ENCODE measurements around the gene OBP2A. TPM values are rescaled to one million over a fixed set of nuclear protein-coding genes. Genes with fewer than 3 reads are reported as not detected.
"Not testable (repeated sequence)": the region's sequence is repeated elsewhere in the genome, so short reads cannot be mapped to it uniquely, and the experiment has no call there.

Gene OBP2A
- total and polyA plus RNA-seq, 2 donors (not counting 1 experiment from before 2014, with no cell fraction given), result not detected

GRCh38 chr9:135513351-135513846 lies 32.5 kb upstream of the OBP2A start:
- DNase-seq (ENCODE audit: low read depth in 2 of 2), result no peak
- Histone ChIP-seq H3K79me2 (ENCODE audit: control insufficient read depth, insufficient read depth, low read length) (no peaks in the 10 kb centered on the region), H3K9ac (ENCODE audit: insufficient read depth, low read length) (no peak overlapping the region), H2AFZ (ENCODE audit: low read length) (no peak overlapping the region), H3K4me3 (replicated peaks in 1 of 4; ENCODE audit: control extremely low read depth in 1 of 4, insufficient read depth in 1 of 4, low read depth in 3 of 4, low read length in 4 of 4) (no peak overlapping the region), H3K9me3 (ENCODE audit: control insufficient read depth, insufficient read depth, low read depth, low read length) (no peaks in the 10 kb centered on the region), H3K36me3 (ENCODE audit: control insufficient read depth, insufficient read depth, low read length) (no peaks in the 10 kb centered on the region), H3K4me2 (ENCODE audit: extremely low read depth, insufficient read depth, low read length) (no peak overlapping the region), H3K4me1 (ENCODE audit: control insufficient read depth, extremely low read depth, insufficient read depth, low read length) (peaks cover 2% of the 10 kb centered on the region), H4K20me1 (ENCODE audit: control insufficient read depth, extremely low read depth, insufficient read depth, low read length) (no peaks in the 10 kb centered on the region), H3K27ac (ENCODE audit: insufficient read depth, low read length) (no peak overlapping the region), H3K27me3 (ENCODE audit: control insufficient read depth, insufficient read depth, low read length) (peaks cover 2% of the 10 kb centered on the region)
- TF ChIP-seq, protein P1, sequence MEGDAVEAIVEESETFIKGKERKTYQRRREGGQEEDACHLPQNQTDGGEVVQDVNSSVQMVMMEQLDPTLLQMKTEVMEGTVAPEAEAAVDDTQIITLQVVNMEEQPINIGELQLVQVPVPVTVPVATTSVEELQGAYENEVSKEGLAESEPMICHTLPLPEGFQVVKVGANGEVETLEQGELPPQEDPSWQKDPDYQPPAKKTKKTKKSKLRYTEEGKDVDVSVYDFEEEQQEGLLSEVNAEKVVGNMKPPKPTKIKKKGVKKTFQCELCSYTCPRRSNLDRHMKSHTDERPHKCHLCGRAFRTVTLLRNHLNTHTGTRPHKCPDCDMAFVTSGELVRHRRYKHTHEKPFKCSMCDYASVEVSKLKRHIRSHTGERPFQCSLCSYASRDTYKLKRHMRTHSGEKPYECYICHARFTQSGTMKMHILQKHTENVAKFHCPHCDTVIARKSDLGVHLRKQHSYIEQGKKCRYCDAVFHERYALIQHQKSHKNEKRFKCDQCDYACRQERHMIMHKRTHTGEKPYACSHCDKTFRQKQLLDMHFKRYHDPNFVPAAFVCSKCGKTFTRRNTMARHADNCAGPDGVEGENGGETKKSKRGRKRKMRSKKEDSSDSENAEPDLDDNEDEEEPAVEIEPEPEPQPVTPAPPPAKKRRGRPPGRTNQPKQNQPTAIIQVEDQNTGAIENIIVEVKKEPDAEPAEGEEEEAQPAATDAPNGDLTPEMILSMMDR (conservative IDR thresholded peaks at IDR 0.05 in 1 of 2, IDR thresholded peaks at IDR 0.05 in 1 of 2; ENCODE audit: low read depth in 1 of 2, low read length in 2 of 2), result no peak
- no peak for TF ChIP-seq EZH2 (IDR thresholded peaks at IDR 0.05; ENCODE audit: low read length, missing control alignments)

- not testable (repeated sequence) for H3K27me3 ChIP-seq (ENCODE audit: control insufficient read depth, insufficient read depth, low read length); H3K4me3 ChIP-seq (replicated peaks in 1 of 4; ENCODE audit: control extremely low read depth in 1 of 4, insufficient read depth in 1 of 4, low read depth in 3 of 4, low read length in 4 of 4); H4K20me1 ChIP-seq (ENCODE audit: control insufficient read depth, extremely low read depth, insufficient read depth, low read length); H3K36me3 ChIP-seq (ENCODE audit: control insufficient read depth, insufficient read depth, low read length); H3K79me2 ChIP-seq (ENCODE audit: control insufficient read depth, insufficient read depth, low read length); H2AFZ ChIP-seq (ENCODE audit: low read length); H3K9ac ChIP-seq (ENCODE audit: insufficient read depth, low read length); H3K9me3 ChIP-seq (ENCODE audit: control insufficient read depth, insufficient read depth, low read depth, low read length); DNase-seq (ENCODE audit: low read depth in 2 of 2); H3K27ac ChIP-seq (ENCODE audit: insufficient read depth, low read length); H3K4me1 ChIP-seq (ENCODE audit: control insufficient read depth, extremely low read depth, insufficient read depth, low read length); H3K4me2 ChIP-seq (ENCODE audit: extremely low read depth, insufficient read depth, low read length)
Observed at GRCh38 chr9:135513906-135514305, 32.0 kb upstream of the OBP2A start.

GRCh38 chr9:135514342-135515082 lies 31.4 kb upstream of the OBP2A start:
- Histone ChIP-seq H3K4me1 (ENCODE audit: control insufficient read depth, extremely low read depth, insufficient read depth, low read length) (peaks cover 2% of the 10 kb centered on the region), H3K27me3 (ENCODE audit: control insufficient read depth, insufficient read depth, low read length) (peaks cover 4% of the 10 kb centered on the region), H3K27ac (ENCODE audit: insufficient read depth, low read length) (no peak overlapping the region), H3K4me2 (ENCODE audit: extremely low read depth, insufficient read depth, low read length) (no peak overlapping the region), H3K9ac (ENCODE audit: insufficient read depth, low read length) (no peak overlapping the region), H3K79me2 (ENCODE audit: control insufficient read depth, insufficient read depth, low read length) (no peaks in the 10 kb centered on the region), H4K20me1 (ENCODE audit: control insufficient read depth, extremely low read depth, insufficient read depth, low read length) (no peaks in the 10 kb centered on the region), H3K4me3 (replicated peaks in 1 of 4; ENCODE audit: control extremely low read depth in 1 of 4, insufficient read depth in 1 of 4, low read depth in 3 of 4, low read length in 4 of 4) (no peak overlapping the region), H2AFZ (ENCODE audit: low read length) (no peak overlapping the region), H3K9me3 (ENCODE audit: control insufficient read depth, insufficient read depth, low read depth, low read length) (no peaks in the 10 kb centered on the region), H3K36me3 (ENCODE audit: control insufficient read depth, insufficient read depth, low read length) (no peaks in the 10 kb centered on the region)
- DNase-seq (ENCODE audit: low read depth in 2 of 2), result no peak
- TF ChIP-seq, protein P1 (conservative IDR thresholded peaks at IDR 0.05 in 1 of 2, IDR thresholded peaks at IDR 0.05 in 1 of 2; ENCODE audit: low read depth in 1 of 2, low read length in 2 of 2), result no peak
- TF ChIP-seq EZH2 (IDR thresholded peaks at IDR 0.05; ENCODE audit: low read length, missing control alignments), result no peak

All from fibroblast of lung (primary cell).